CD4-positive, alpha-beta T cell treated with Interleukin-12 subunit alpha and Interleukin-12 subunit beta, for 1 hour (primary cell): ENCODE results near the gene CATSPERZ.

Source experiments
- DNase-seq: peaks from one replicate; pipeline ENCODE4 v3.0.0-alpha.2; 2020

The CATSPERZ gene

DNA sequence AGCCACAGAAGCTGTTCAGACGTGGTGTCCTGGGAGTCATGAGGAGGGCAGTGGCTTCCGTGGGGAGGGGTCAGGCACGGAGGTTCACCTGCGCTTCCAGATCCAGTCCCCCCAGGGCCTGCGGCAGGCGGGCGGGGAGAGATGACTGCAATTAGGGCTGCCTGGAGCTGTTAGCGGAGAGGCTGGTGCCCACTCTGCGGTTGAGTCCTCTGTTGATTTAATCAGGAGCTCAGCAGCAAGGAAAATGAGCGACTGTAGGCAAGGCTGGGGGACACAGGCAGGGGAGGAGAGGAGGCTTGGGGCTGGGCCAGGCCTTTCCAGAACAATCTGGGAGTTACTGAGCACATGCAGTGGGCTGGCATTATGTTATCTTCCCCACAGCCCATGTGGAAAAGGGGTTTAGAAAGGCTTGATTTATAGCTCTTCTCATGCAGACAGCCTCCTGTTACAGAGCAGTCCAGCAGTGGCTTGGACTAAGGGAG is 35.7 kb upstream of the CATSPERZ start:
- no peak for DNase-seq

- DNase-seq = no peak
Observed at GRCh38 chr11:64265176-64266160, 34.7 kb upstream of the CATSPERZ start.

DNA sequence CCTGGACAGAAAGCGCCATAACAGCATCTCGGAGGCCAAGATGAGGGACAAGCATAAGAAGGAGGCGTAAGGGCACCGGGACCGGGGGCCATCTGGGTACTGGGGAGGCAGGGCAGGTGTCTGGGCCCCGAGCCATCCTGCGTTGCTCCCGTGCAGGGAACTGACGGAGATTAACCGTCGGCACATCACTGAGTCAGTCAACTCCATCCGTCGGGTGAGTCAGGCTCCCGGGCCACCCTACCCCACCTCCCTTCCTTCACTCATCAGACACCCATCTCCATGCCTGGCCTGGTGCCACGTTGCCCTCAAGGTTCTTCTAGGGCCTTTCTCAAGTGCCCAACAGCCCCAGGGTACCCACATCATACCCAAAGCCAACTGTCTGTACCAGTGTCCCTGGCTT is 33.8 kb upstream of the CATSPERZ start:
- DNase-seq = no peak

DNA sequence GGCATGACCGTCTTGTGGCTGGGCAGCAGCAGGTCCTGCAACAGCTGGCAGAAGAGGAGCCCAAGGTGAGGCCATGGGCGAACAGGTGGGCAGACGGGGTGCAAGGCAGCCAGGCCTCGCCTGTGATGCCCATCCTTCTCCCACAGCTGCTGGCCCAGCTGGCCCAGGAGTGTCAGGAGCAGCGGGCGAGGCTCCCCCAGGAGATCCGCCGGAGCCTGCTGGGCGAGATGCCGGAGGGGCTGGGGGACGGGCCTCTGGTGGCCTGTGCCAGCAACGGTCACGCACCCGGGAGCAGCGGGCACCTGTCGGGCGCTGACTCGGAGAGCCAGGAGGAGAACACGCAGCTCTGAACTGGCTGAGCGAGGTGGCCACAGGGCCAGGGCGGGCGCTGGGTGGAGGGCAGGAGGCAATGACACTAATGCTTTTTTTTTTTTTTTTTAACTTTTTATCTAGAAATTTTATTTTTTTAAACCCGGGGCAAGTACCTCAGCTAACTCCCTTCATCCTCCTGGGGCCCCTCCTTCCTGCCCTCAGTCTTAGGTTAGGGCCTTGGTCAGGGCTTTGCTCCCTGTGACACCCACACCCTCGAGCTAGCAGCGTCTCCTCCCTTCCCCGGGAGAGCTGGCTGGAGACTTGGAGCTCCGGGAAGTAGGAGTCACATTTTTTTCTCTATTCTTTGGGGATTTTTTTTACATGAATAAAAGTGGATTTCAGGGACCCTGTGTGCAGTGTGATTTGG is 32.8 kb upstream of the CATSPERZ start:
- no peak for DNase-seq

GRCh38 chr11:64268025-64268892 is 31.9 kb upstream of the CATSPERZ start:
- no peak for DNase-seq

GRCh38 chr11:64268893-64269539 is 31.1 kb upstream of the CATSPERZ start:
- DNase-seq = peak; percentile 38

DNA sequence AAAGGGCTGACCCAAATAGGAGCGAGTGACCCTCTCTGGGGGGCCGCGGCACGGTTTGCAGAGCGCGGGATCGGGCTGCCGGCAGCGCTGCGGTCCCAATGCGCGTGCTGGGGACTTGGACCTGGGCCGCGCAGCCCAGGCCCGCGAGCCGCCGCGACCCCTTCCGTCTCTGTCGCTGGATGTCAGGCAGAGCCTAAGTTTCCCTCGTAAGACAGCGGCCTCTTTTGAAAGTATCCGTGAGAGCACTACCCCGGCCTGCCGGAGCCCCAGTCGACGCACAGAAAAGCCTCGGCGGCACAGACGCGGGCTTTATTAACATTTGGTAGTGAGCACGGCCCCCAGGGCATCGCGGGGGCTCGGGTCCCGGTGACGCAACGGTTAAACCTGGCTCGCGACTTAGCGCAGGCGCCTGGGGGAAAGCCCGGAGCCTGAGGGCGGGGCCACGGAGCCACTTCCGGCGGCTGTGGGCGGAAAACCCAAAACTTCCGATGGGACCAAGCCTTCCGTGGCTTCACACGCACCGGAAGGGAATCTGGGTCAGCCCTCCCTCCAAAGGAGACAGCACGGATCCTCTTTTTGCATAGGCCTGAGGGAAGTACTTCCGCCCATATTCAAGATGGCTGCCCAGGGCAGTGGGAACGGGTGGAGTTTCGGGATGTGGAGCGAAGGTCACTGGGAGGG is 30.5 kb upstream of the CATSPERZ start:
- peak; percentile 98 for DNase-seq

DNA sequence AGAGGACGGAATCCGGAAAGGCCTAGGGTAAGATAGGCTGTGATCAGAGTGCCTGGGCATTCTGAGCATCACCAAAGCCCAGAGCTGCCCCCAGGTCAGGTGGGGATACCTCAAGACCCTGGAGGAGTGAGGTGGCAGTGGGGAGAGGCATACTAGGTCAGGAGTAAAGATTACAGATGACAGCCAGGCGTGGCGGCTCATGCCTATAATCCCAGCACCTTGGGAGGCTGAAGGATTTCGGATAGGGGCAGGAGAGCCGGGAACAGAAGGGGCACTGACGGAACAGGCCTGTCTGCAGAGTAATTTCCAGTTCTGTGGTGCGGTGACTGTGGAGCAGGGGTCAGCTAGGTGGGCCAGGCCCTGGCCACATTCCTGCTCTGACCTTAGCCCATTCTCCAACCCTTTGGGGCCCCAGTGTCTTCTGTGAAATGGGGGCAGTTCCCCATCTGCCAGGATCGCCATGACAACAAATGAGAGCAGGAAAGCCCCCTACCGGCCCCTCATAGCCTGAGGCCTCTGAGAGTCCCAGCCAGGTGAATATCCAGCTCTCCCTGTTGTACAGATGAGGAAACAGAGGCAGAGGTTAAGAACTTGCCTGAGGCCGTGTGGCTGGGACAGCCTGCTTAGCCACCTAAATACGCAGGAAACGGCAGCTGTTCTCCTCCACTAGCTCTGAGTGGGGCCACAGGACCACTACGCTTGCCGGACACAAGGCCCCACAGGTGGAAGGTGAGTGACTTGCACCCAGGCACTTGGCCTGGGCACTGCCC is 24.9 kb upstream of the CATSPERZ start:
- DNase-seq = no peak

- DNase-seq = no peak
Observed at GRCh38 chr11:64275841-64276240, 24.3 kb upstream of the CATSPERZ start.

DNA sequence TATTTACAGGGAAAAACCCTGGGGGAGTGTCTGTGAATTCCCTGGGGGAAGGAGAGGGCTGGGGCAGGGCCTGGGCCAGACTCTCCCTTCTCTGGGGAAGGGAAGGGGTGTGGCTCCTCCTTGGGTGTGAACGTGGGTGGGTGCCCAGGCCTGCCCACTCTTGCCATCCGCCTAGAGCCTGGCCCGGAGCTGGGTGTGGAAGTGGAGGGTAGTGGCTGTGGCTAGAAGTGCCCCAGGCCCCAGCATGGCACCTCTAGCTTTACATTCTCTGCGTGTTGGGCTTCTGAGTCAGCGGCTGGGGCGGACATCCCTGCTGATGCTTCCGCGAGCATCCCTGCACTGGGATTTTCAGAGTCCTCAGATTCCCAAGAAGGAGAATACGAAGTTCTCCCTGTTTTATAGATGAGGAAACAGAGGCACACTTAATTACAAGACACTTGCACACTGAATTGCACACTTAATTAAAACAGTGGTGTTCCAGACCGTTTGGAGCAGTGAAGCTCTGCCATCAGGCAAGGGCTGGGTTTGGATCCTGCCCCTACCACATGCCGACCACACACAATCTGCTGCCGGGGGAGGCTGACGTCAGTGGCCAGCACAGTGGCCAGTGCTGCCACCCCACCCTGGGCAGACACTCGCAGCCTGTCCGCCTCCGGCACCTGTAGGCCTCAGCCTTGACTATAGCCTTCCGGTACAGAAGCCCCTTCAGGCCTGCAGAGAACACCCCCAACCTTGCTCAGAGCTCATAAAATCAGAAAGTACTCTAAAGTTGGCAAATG is 23.3 kb upstream of the CATSPERZ start:
- DNase-seq = no peak

DNA sequence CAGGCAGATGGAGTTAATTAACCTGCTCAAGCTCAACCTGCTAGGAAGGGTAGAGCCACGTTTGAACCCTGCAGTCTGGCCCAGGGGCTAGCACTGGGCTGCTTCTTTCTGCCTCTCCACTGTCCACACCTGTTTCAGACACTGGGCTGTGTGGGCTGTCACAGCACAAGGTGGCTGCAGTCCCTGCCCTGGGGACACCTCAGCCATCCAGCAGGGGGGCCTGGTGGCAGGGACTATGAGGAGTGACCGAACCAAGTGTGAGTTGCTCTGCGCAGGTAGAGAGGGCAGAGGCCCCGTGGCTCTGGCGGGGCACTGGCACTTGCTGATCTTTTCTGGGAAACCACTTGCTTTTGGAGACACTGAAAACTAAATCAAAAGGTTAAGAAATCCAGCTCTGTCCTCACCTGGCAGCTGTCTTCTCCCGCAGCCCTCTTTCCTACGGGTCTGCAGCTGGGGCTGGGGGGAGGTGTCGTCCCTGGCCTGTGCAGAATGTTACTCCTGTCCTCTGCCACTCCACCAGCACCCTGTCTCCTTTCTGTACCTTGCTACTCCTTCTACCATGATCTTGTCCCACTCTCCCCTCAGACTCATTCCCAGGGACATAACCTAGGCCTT is 21.5 kb upstream of the CATSPERZ start:
- no peak for DNase-seq

GRCh38 chr11:64281957-64282770 is 18.0 kb upstream of the CATSPERZ start:
- DNase-seq = no peak

- DNase-seq = no peak
Observed at GRCh38 chr11:64283092-64283491, 17.1 kb upstream of the CATSPERZ start.

DNA sequence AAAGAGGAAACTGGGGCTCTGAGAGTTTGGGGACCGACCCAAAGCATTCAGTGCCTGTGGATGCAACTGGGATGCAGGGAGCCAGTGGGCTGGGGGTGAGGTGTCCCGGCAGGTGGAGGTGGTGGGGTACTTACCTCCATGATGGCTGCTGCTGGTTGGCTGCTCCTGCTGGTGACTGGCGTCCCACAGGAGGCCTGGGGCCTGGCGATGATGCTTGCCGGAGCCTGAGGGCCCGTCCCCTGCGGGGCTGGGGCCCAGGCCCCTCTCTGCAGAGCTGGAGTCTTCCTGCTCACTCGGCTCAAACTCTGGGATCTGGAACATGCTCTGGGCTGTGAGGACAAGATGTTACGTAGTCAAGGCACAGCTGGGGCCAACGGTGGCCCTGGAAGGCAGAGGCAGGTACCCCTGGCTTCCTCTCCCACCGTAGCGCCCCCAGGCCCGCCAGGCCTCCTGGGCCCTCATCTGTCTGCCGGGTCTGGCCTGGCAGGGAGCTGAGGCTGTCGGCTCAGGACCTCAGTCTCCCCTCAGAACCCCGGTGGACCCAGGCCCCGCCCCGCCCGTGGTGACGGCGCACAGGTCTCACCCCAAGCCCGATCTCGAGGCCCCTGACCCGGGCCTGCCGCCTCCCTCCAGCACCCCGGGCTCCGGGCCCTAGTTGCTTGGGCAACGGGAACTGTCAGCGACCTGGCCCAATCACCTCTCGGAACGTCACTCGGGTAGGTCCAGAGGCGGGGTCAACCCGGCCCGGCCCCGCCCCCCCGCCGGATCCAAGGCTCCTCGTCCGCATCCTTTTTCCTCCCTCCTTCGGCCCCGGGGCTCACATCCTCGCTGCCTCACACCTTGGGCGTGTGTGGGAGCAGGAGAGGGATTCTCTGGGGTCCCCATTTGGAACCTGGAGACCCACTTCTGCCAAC is 15.9 kb upstream of the CATSPERZ start, which contains the start of gene BAD:
Gene BAD, minus strand, starts transcription at position 618 of the 914 bp plus-strand sequence. Its CDS starts 297 bp downstream, at position 321.
- DNase-seq = peak; percentile 96

DNA sequence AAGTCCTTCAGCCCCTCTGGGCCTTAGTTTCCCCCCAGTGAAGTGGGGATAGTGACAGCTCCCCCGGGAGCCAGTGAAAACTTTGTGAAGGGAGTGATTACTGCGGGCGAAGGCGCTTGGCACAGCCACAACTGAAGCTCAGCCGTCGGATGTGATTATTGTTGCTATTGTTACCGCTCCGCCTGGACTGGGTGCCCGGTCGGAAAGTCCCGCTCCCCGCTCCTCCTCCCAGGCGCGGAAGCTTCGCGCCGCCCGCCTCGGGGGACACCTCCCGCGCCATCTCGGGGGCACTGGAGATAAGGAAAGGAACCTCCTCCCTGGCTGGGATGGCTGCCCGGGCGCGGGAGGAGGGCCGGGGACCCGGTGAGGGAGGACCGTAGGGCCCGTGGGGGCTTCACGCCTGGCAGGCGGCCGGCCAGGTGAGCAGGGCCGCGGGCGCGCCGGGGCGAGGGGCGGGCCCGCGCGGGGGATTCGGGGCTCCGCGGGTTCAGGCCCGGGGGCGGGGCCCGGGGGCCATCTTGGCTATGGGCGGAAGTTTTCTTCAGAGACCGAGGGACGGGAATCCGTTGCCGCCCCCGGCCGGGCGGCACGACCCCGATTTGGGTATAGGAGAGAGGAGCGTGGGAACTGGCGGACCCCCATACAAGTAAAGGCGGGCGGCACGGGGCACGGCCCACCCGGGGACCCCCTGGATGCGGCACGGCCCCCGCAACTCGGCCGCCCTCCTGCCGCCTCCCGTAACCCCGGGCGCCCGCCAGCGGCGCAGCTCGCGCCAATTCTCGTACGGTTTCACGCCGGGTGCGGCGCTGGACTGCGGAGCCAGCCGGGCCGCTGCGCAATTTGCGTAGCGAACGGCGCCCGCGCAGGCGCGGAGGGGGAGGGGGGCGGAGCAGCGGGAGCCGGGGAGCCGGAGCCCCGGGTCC is 14.9 kb upstream of the CATSPERZ start, which contains the start of gene GPR137:
Gene GPR137, plus strand, starts transcription at position 887 of the 923 bp plus-strand sequence. CDS start 677 bp downstream, outside the sequence.
- peak; percentile 92 for DNase-seq
